ENCODE data around the gene TNRC6C.

GRCh38 chr17:77990301-77990700 is 31.8 kb downstream of the TNRC6C start:
- no peak for TF ChIP-seq CTCF (IDR thresholded peaks at IDR 0.05)
- TF ChIP-seq POLR2AphosphoS5 (IDR thresholded peaks at IDR 0.05), result no peak
- TF ChIP-seq POLR2A (IDR thresholded peaks at IDR 0.05), result no peak
- no peak for TF ChIP-seq EP300 (IDR thresholded peaks at IDR 0.05)

Measured in sigmoid colon (tissue), 4 donors.